Type B pancreatic cell (in vitro differentiated cells): Measurements from ENCODE around the gene DYNC2H1. TPM values are rescaled to one million over a fixed set of nuclear protein-coding genes. Genes with fewer than 3 reads are reported as not detected.

Experiments
- DNase-seq: peaks from one replicate; pipeline ENCODE4 v3.0.0; 2021; ENCODE audit warnings: mixed read lengths; ENCODE audit not compliant: unreplicated experiment; ENCODE audit errors: extremely low spot score
- H3K27ac Mint-ChIP-seq: 2 replicates; pipeline ENCODE4 v1.8.0; 2021; ENCODE audit warnings: mild to moderate bottlenecking, mixed read lengths
- H3K27me3 Mint-ChIP-seq: 2 replicates; pipeline ENCODE4 v1.8.0; 2021; ENCODE audit warnings: mixed read lengths
- H3K36me3 Mint-ChIP-seq: 2 replicates; pipeline ENCODE4 v1.8.0; 2021; ENCODE audit warnings: mixed read lengths
- H3K4me1 Mint-ChIP-seq: one replicate; pipeline ENCODE4 v1.8.0; 2021; ENCODE audit warnings: mixed read lengths; ENCODE audit not compliant: unreplicated experiment
- H3K4me3 Mint-ChIP-seq: 2 replicates; pipeline ENCODE4 v1.8.0; 2021; ENCODE audit warnings: mild to moderate bottlenecking, mixed read lengths
- H3K9me3 Mint-ChIP-seq: 2 replicates; pipeline ENCODE4 v1.8.0; 2021; ENCODE audit warnings: mixed read lengths
- CTCF ChIP-seq: fragments of 200-600 bp; sonication (generic); conservative IDR thresholded peaks from 2 replicates; pipeline ENCODE4 v1.5.0; 2021; ENCODE audit warnings: antibody characterized with exemption, mild to moderate bottlenecking
- total RNA-seq: library from RNA; stranded (reverse); gene quantifications from 2 replicates; pipeline ENCODE4 v1.2.1, GENCODE V29; 2021; ENCODE audit warnings: low replicate concordance

DYNC2H1 gene
- total RNA-seq, 1 donor from 2014 or later, result 26.1 TPM

GRCh38 chr11:103086461-103086860 is 22.8 kb upstream of the DYNC2H1 start:
- Mint-ChIP-seq H3K9me3 (no peaks in the 10 kb centered on the region), H3K27me3 (no peaks in the 10 kb centered on the region), H3K36me3 (peaks cover 4% of the 10 kb centered on the region), H3K4me3 (no peak overlapping the region), H3K27ac (peak overlapping the region; percentile 46), H3K4me1 (peaks cover 16% of the 10 kb centered on the region)
- DNase-seq, result no peak
- TF ChIP-seq CTCF, result no peak

- peak; percentile 16 for TF ChIP-seq CTCF
- no peak for DNase-seq
- no peaks in the 10 kb centered on the region for H3K36me3 Mint-ChIP-seq
Measured at GRCh38 chr11:103091064-103091800, 18.0 kb upstream of the DYNC2H1 start.

GRCh38 chr11:103091801-103092524 is 17.3 kb upstream of the DYNC2H1 start, which contains the start of gene DCUN1D5:
Gene DCUN1D5, minus strand, starts transcription at chr11:103092160. Its CDS starts 288 bp downstream, at chr11:103091872.
- Mint-ChIP-seq H3K9me3 (no peaks in the 10 kb centered on the region), H3K4me1 (peaks cover 19% of the 10 kb centered on the region), H3K27ac (peak within 1 kb of the TSS; percentile 97), H3K36me3 (no peaks in the 10 kb centered on the region), H3K27me3 (peaks cover 21% of the 10 kb centered on the region), H3K4me3 (peak within 1 kb of the TSS; percentile 94)
- no peak for TF ChIP-seq CTCF
- peak; percentile 96 for DNase-seq

More at GRCh38 chr11:103091064-103091800, 18.0 kb upstream of the DYNC2H1 start:
- H3K27ac Mint-ChIP-seq, result peak overlapping the region; percentile 97
- H3K4me1 Mint-ChIP-seq, result peaks cover 22% of the 10 kb centered on the region
- peak overlapping the region; percentile 94 for H3K4me3 Mint-ChIP-seq
- H3K9me3 Mint-ChIP-seq, result no peaks in the 10 kb centered on the region
- H3K27me3 Mint-ChIP-seq, result peaks cover 21% of the 10 kb centered on the region

GRCh38 chr11:103097279-103097678 is 11.9 kb upstream of the DYNC2H1 start:
- no peak for TF ChIP-seq CTCF
- H3K4me1 Mint-ChIP-seq, result peaks cover 5% of the 10 kb centered on the region
- H3K36me3 Mint-ChIP-seq, result no peaks in the 10 kb centered on the region
- no peaks in the 10 kb centered on the region for H3K9me3 Mint-ChIP-seq
- no peak overlapping the region for H3K4me3 Mint-ChIP-seq
- H3K27me3 Mint-ChIP-seq, result peaks cover 21% of the 10 kb centered on the region
- no peak for DNase-seq
- no peak overlapping the region for H3K27ac Mint-ChIP-seq

GRCh38 chr11:103109818-103110388 is 677 bp downstream of the DYNC2H1 start:
- DNase-seq, result no peak
- Mint-ChIP-seq H3K9me3 (no peaks in the 10 kb centered on the region), H3K4me1 (peaks cover 16% of the 10 kb centered on the region), H3K36me3 (peaks cover 10% of the 10 kb centered on the region), H3K27ac (peak overlapping the region; percentile 94), H3K27me3 (no peaks in the 10 kb centered on the region), H3K4me3 (peak overlapping the region; percentile 99)
- no peak for TF ChIP-seq CTCF
